Stimulated activated CD4-positive, alpha-beta T cell treated with anti-CD3 and anti-CD28 coated beads, Interleukin-2, amount 100 ng/mL, for 24 hours (primary cell): ENCODE results near the gene CAMTA1.

Source experiments
- DNase-seq, 2 donors: peaks; one replicate each; pipeline ENCODE4 v3.0.0-alpha.2; 2020

CAMTA1 gene

DNA sequence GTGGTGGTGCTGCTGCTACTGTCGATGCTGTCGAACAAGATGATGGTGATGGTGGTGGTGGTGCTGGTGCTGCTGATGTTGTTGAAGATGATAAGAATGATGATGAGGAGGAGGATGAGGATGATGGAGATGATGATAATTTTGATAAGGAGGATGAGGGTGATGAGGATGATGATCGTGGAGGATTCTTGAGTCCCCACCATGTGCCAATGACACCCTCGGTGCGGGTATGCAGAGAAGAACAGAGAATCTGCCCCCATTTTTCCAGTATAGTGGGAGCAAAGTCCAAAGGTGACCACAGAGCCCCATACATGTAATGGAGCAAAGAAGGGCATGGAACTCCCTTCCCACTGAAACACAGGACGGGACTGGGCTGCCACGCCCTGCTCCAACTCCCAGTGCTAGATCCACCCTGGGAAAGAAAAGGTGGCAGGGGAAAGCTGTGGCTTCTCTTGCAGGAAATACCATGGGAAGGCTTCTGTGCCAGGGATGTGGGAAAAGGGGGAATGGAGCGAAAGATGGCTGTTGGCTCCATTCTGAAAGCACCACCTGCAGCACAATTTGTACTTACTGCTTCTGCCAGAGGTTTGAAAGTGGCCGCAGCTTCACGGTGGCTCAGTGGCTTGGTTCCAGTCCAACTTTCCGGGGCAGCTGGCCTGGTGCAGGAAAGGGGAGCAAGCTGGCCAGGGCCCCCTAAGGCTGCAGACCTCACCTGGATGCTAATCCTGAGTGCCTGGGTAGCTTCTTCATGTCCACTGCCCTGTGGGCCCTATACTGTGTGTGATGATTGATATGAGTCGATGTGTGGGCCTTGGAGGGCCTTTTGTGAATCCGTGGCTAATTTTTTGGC lies 598.6 kb downstream of the CAMTA1 start:
- DNase-seq, result no peak

DNA sequence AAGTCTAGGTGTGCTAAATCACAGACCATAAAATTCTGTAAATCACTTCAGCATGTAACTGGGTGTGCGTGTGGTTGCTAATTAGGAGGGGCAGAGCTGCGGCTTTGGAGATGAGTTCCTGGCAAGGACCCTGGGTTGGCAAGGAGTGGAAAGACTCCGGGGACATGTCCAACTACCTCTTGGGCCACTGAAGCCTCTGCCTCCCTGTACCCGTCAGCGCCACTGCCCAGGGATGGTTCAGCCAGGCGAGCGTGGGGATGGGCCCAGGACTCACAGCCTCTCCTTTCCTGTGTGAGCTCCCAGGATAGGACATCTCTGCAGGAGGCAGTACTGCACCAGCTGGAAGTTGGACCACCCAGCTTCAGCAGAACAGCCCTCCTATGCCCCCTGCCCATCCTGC lies 599.4 kb downstream of the CAMTA1 start:
- no peak for DNase-seq

DNA sequence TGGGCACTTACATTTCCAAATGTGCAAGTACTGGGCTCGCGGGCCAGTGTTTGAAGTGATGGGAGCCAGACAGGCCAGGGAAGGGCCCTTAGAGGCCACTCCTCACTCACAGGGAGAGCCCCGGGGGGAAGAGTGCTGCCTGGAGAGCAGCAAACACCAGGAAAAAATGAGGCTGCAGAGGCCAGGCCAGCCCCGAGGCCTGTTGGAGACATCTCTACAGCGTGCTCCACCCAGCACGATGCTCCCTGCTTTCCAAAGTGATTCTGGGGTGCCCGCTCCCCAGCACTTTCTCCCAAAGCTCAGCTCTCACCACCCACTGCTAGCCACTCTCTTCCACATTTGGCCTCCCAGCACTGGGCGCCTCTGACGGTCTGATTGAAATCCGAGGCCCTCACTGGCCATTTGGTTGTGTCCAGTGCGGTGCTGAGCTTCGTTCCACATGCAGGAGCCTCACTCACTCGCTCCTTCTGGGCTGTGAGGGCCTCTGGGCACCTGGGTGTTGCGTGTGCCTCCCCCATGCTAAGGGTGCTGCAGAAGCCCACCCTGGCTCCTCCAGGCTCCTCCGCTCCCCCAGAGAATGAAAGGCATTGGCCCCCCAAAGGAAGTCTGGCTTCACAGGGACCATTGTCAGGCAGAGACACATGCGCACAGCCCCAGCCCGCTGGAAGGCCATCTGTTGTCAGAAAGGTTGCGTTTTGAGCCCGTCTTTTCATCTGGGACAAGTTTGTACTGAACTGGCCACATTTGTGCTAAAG lies 600.4 kb downstream of the CAMTA1 start:
- DNase-seq, result no peak

DNA sequence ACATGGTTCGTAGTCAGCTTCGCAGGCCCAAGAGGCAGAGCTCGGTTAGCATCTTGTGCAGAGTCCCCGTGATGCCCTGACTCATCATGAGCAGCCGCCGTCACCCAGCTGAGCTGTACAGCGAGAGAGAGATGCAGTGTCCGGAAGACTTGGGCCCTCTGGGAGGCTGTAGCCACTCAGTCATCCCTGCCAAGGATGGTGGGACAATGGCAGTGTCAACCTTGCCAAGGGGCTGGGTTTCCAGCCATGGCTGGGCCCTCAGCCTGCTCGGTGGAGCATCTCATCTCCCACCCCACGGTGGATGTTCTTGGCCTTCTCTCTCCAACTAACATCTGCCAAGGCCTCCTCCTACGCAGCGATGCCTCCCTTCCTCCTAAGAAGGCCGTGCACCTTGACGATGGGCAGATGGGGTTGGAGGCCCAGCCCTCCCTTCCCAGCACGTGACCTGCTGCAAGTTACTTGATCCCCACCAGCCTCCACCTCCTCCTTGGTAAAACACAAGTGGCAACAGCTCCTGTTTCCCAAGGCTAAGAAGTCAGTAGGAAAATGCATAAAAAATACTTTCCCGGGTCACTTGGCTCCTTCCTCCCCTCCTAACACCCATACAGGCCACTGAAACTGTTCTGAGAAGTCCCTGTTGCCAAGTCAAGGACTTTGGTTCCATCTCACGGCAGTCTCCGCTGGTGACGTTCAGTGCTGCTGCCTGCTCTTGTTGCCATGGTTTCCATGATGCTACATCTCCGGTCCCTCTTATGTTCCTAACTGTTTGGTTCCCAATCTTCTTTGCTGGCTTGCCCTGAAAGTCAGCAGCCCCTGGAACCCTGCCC lies 601.2 kb downstream of the CAMTA1 start:
- no peak for DNase-seq

DNA sequence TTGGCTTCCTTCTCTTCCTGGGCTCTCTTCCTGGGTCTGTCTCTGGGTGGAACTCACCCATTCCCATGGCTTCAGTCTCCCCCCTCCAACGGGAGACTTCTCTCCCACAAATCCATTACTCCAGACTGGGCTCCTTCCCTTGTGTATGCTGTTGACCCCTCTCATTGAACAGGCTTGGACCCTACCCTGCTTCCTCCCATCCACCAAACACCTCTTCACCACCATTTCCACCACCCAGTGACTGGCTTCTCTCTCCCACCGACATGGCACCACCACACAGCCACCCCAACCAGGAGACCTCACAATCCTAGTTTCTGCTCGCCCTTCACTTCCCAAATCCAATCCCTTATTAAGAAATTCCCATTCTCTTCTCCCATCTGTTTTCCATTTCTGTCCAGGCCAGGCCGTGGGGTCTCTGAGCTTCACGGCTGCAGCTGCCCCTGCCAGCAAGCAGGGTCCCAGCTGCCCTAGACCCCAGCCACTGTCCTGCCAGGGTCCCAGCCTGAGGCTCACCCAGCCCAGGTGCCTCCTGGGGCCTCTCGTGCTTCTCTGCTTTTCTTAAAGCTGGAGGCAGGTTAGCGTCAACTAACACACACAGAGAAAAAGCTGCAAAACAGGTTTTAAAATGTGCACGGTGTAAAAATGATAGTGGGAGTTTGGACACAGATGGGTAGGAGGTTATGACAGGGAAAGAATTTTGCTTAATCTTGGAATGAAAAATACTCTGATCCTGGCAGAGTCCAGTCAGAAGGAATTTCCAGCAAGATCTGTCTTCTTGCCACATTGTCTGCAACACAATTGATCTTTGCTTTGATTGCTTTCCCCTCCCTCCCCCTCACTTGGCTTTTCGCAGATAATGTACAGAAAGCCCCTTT lies 602.0 kb downstream of the CAMTA1 start:
- no peak for DNase-seq

DNA sequence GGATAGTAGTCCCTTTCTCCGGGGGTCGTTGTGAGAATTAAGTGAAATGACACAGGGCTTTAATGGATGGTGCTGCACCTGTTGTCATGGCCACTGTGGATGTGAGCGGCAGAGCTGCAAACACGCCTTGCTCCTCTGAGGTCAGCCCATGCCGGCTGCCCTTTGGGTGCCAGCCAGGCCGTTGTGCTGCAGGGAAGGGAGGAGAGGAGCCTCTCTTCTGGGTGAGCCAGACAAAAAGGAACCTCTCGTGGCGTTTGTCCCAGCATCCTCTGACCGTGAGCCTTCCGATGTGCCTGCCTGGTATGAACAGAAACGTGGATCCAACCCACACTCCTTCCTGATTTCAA lies 602.9 kb downstream of the CAMTA1 start:
- DNase-seq, result no peak

DNA sequence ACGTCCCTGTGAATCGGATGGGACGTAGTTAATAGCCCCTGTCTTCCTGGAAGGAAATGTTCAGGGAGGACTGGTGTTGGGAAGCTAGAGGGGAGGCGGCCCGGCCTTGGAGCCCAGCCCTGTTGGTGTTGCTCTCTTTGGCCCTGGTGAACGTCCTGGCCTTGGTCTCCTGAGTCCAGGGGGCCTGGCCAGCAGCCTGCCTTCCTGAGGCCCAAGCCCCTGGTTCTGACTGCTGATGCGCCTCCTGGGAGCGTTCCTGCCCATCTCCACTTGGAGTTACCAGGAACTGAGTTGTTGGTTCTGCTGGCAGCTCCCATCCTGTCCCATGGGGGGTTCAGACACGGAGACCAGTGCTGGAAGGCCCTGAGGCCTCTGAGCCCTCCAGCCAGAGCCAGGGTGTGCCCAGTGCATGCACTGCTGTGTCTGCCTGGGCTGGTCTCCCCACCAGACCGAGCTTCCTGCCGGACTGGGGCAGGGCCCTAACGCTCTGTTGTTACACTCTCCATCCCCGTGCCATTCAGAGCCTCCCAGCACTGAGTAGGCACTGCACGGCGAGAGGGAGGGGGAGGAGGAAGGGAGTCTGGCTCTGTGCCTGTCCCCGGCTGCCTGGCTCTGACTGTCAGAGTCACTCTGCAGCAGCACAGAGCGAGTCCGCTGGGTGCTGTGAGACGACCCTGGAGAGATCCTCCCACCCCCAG lies 603.4 kb downstream of the CAMTA1 start:
- no peak for DNase-seq

DNA sequence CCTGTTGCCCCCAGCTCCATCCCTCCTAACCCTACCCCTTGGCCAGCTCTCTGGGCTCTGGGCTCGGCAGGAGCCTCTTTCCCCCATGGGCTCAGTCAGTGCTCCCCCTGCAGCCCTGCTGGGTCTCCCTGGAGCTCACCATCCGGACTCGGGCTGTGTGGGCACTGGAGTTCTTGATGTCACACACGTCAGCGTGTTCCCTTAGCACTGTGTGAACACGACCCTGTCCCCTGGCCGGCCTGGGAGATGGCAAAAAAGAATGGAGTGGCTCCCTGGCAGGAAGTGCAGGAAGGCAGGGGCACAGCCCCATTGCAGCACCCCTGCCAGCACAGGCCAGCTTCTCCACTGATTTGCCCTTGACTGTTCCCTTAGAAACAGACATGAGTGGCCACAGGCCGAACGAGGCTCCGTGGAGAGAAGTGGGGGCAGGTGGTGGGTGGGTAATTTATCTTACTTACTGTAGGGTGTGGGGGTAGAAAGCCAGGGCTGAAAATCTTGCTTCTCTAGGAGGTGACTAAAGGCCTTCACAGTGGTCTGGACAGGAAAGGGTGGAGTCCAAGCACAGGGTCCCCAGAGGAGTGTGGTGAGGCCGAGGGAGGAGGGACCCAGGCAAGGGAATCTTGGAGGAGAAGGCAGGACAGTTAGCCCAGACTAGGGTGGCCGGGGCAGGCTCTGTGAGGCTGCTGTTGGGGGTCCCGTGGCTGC lies 604.1 kb downstream of the CAMTA1 start:
- no peak for DNase-seq

DNA sequence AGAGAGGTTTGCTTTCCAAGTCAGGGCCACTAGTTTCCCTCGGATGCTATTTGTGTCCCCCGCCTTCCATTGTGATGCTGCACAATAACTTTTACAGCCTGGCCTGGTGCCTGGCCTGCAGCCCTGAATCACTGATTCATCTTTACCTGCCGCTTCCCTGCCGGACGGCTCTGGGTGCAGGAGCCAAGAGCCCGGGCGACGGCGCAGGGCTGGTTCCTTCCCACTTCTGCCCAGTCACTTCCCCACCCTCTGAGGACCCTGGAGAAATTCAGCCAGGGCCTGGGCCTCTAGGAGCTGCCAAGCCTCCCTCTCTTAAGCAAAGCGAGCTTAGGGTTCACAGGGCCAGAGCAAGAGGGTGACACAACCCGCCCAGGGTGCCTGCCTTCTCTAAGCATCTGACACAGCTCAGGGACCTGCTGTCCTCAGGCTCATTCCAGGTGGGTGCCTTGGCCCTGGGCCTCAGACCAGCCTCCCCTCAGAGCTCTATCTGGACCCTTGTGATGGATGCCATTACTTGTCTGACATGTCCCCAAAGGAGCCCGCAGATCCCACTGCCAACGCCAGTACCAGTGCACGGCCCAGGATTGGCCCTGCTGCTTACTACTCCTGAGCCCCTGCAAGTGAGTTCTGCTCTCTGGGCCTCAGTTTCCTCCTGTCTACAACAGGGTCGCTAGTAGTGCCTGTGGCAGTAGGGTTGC lies 604.8 kb downstream of the CAMTA1 start:
- no peak for DNase-seq

DNA sequence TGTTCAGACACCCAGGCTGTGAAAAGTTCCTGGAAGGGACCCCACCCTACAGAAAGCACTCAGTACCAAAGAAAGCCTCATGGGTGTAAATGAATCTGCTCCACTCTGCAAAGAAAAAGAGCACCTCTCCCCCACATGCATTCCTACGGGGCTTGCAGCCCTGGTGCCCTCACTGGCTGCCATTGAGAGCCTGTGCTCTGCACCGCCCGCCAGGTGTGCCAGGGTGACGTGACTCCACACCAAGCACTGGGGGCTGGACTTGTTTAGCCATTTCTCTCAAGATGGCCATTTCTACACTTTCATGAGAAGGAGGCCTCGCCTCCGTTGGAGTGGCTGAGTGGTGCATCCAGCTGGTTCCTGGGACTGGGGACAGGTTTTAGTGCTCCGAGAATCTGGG lies 605.3 kb downstream of the CAMTA1 start:
- no peak for DNase-seq

DNA sequence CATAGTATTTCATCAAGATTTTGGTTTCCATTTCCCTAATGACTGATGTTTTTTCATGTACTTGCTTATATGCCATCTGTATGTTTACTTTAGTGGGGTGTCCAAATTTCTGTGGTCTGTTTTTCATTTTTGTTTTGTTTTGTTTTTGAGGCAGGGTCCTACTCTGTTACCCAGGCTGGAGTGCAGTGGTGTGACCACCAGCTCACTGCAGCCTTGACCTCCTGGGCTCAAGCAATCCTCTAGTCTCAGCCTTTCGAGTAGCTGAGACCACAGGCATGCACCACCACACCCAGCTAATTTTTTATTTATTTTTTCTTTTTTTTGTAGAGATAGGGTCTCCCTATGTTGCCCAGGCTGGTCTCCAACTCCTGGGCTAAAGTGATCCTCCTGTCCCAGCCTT lies 607.9 kb downstream of the CAMTA1 start:
- no peak for DNase-seq

DNA sequence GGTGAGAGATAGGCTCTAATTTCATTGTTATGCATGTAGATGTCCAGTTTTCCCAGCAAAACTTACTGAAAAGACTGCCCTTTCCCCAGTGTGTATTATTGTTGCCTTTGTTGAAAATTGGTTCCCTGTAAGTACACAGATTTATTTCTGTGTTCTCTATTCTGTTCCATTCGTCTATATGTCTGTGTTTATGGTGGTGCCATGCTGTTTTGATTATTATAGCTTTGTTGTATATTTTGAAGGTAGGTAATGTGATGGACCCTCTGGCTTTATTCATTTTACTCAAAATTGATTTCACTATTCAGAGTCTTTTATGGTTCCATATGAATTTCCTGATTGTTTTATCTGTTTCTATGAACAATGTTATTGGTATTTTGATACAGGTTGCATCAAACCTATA lies 610.0 kb downstream of the CAMTA1 start:
- DNase-seq, result no peak

DNA sequence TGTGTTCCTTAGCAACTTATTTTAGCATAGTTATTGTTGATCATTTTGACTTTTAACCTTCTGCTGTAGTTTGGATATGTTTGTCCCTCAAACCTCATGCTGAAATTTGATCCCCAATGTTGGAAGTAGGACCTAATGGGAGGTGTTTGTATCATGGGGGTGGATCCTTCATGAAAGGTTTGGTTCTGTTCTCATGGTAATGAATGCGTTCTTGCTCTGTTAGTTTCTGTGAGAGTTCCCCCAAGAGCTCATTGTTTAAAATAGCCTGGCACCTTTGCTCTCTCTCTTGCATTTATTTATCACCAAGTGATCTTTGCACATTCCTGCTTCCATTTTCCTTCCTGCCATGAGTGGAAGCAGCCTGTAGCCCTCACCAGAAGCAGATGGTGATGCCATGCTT lies 613.7 kb downstream of the CAMTA1 start:
- no peak for DNase-seq

DNA sequence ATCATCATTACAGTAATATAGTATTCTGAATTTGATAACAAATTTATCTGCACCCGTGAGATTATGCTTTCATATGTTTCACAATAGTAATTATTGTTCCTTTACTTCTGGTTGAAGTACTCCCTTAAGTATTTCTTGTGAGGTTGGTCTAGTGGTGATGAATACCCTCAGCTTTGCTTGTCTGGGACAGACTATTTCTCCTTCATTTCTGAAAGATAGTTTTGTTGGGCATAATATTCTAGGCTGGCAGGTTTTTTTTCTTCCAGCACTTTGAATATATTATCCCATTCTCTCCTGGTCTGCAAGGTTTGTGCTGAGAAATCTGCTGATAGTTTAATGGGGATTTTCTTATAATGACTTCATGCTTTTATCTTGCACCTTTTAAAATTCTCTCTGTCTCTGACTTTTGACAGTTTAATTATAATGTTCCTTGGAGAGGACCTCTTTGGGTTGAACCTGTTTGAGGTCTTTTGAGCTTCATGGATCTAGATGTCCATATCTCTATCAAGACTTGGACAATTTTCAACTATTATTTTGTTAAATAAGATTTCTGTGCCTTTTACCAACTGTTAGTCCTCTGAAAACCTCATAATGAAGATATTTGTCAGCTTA lies 614.4 kb downstream of the CAMTA1 start:
- no peak for DNase-seq

DNA sequence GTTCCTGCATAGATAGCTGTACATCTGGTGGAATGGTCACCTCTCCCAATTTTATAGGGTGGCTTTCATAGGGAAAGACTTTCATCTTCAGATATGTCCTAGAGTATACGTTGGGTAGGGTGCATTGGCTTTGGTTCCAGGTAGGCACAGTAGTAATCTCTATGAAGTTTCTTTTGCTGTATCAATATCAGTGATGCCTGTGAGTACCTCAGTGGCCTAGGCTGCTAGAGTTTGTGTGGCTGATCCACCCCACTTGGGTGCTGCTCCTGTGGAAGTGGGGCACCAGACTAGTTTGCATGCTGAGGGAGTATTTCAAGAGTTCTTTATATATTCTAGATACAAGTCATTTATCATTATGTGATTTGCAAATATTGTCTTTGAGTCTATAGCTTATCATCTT lies 615.3 kb downstream of the CAMTA1 start:
- DNase-seq, result no peak

DNA sequence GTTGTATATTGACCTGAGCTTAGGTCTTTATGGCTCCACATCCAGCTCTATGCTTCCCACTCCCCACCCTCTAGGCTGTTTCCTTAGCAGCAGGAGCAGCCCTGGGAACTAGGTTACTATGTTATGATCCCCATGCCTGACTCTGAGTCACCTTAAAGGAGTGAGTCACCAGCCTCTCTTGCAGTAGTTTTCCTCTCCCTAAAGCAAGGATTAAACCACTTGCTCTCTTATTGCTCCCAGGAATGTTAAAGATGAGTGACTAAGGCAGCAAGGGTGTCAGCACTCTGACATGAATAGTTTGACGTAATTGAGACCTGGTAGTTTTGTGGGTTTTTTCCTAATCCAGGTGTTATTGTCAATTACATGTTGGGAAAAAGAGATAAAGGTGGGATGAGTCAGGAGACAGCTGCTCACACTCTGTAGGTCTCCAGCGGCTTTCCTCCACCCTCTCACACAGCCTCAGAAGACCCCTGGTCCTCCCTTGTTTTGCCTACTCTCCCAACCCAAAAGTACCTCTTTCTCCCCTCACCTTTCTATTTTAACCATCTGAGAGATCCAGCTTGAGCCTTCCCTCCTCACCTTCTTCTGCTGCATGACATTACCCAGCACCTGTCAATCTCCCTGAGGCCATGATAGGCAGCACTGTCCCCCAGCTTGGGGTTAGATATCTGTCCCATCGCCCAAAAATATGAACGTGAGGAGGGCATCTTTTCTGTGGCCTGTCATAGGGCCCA lies 616.7 kb downstream of the CAMTA1 start:
- no peak for DNase-seq

DNA sequence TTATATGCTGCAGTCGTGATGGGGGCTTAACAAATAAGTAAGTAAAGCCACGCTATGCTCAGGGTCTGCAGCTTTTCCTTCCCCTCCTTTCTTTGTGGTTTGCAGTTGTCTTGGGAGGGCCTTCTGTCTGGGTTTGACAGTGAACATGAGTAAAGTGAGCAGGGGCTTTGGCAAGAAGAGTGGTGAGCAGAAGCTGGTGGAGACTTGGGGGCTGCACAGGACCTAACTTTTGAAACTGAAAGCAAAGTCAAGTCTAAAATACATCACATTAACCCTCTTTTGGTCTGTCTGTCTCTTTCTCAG lies 617.2 kb downstream of the CAMTA1 start:
- no peak for DNase-seq

DNA sequence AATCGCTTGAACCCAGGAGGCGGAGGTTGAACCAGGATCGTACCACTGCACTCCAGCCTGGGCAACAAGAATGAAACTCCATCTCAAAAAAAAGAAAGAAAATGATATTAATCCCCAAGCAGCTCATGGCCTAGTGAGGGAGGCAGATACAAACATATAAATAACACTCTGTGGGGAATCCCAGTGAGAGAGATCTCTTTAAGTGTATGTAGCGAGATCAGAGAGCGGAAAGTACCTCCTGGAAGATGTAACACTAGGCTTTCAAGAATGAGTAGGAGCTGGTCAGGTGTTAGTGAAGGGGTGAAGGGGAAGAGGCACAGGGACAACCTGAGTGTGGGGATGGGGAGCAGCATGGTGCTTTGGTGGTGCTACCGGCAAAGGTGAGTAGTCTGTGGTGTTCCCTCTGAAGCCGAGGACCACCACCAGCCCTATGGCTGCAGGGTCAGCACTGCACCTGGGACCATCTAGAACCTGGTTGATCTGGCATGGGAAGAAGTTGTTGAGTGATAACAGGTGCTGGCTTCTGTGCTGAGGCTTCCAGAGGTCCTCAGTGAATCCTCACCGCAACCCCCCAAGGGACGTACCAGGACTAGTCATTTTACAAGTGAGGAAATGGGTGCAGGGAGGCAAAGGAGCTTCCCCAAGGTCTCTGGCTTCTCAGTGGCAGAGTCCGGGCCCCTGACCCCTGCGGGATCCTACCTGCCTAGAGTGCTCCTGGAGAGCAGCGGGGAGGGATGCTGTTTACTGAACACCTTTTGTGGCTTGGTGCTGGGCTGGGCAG lies 618.2 kb downstream of the CAMTA1 start:
- DNase-seq, result no peak
